Measurements from ENCODE around the gene HDAC4.

HDAC4 gene

GRCh38 chr2:239200646-239201530 is 199.9 kb downstream of the HDAC4 start:
- DNase-seq (ENCODE audit: low read depth): no peak

GRCh38 chr2:239199041-239199768 is 201.6 kb downstream of the HDAC4 start:
- DNase-seq (ENCODE audit: low read depth): no peak

- DNase-seq (ENCODE audit: low read depth): no peak
Observed at GRCh38 chr2:239198221-239198620, 202.6 kb downstream of the HDAC4 start.

GRCh38 chr2:239197146-239197545 is 203.7 kb downstream of the HDAC4 start:
- DNase-seq (ENCODE audit: low read depth): no peak

- DNase-seq (ENCODE audit: low read depth): no peak
Observed at GRCh38 chr2:239196474-239197021, 204.3 kb downstream of the HDAC4 start.

GRCh38 chr2:239195992-239196391 is 204.8 kb downstream of the HDAC4 start:
- no peak for DNase-seq (ENCODE audit: low read depth)

- no peak for DNase-seq (ENCODE audit: low read depth)
Observed at GRCh38 chr2:239195318-239195871, 205.4 kb downstream of the HDAC4 start.

- DNase-seq (ENCODE audit: low read depth): no peak
Observed at GRCh38 chr2:239194731-239195317, 206.0 kb downstream of the HDAC4 start.

- no peak for DNase-seq (ENCODE audit: low read depth)
Observed at GRCh38 chr2:239193925-239194677, 206.7 kb downstream of the HDAC4 start.

- no peak for DNase-seq (ENCODE audit: low read depth)
Observed at GRCh38 chr2:239193401-239193811, 207.4 kb downstream of the HDAC4 start.

GRCh38 chr2:239192975-239193374 is 207.8 kb downstream of the HDAC4 start:
- no peak for DNase-seq (ENCODE audit: low read depth)

- no peak for DNase-seq (ENCODE audit: low read depth)
Observed at GRCh38 chr2:239192456-239192855, 208.4 kb downstream of the HDAC4 start.

- DNase-seq (ENCODE audit: low read depth): no peak
Observed at GRCh38 chr2:239190921-239191885, 209.6 kb downstream of the HDAC4 start.

- DNase-seq (ENCODE audit: low read depth): no peak
Observed at GRCh38 chr2:239190361-239190760, 210.5 kb downstream of the HDAC4 start.

- DNase-seq (ENCODE audit: low read depth): no peak
Observed at GRCh38 chr2:239189711-239190131, 211.1 kb downstream of the HDAC4 start.

GRCh38 chr2:239188536-239188935 is 212.3 kb downstream of the HDAC4 start:
- no peak for DNase-seq (ENCODE audit: low read depth)

GRCh38 chr2:239187464-239188253 is 213.2 kb downstream of the HDAC4 start:
- no peak for DNase-seq (ENCODE audit: low read depth)

GRCh38 chr2:239186516-239187357 is 214.1 kb downstream of the HDAC4 start:
- DNase-seq (ENCODE audit: low read depth): no peak
